ENCODE results near the gene STYXL2.

GRCh38 chr1:167138703-167139102 is 44.8 kb downstream of the STYXL2 start:
- TF ChIP-seq ISL1 (CRISPR knock-in tag; IDR thresholded peaks at IDR 0.05), result no peak
- TF ChIP-seq OSR1 (CRISPR knock-in tag; IDR thresholded peaks at IDR 0.05), result no peak
